ENCODE measurements around the gene TIMM13. TPM values are rescaled to one million over a fixed set of nuclear protein-coding genes. Genes with fewer than 3 reads are reported as not detected.
"Not testable (repeated sequence)": the region's sequence is repeated elsewhere in the genome, so short reads cannot be mapped to it uniquely, and the experiment has no call there.

The TIMM13 gene
- total RNA-seq (2014; rRNA removed; shearing (Covaris generic)) = 35.7 and 49.3 TPM in 2 replicates

- Histone ChIP-seq H3K27ac (peak within 1 kb of the TSS; percentile 98), H3K4me1 (0 out of 2 replicates have a peak, but pooled peaks cover 2% of the 10 kb centered on the region), H3K36me3 (peaks cover 4% of the 10 kb centered on the region), H3K9me3 (replicated peaks) (no peaks in the 10 kb centered on the region), H3K4me3 (peak within 1 kb of the TSS; percentile 85), H3K27me3 (no peaks in the 10 kb centered on the region)
- DNase-seq = peak; percentile 95 to 96
These were observed at the start of gene TIMM13 for GRCh38 chr19:2427429-2428320. Gene TIMM13 (minus strand): TSS chr19:2427586. CDS start chr19:2427533, 53 bp downstream.

DNA sequence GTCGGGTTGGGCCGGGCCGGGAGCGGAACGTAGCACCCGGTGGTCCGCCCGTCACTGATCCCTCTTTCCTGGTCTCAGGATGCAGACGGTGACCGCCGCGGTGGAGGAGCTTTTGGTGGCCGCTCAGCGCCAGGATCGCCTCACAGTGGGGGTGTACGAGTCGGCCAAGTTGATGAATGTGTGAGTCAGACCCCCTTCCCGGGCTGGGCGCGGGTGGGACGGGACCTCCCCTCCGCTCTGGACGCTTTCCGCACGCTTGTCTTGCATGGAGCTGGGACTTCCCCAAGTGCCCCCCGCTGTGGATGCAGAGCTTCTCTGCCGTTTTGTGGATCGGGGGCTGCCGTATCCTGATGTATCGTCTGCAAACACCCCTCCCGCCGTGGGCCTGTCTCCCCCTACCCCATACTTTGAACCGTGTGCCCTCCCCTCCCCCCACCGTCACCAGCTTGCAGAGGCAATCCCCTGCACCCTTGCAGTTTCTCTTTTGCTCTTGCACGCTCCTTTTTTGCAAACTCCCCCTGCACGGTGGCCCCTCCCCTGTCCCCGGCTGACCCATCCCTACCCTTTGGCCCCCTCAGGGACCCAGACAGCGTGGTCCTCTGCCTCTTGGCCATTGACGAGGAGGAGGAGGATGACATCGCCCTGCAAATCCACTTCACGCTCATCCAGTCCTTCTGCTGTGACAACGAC lies 49.2 kb upstream of the TIMM13 start:
- Histone ChIP-seq H3K9me3 (replicated peaks) (no peaks in the 10 kb centered on the region), H3K27me3 (no peaks in the 10 kb centered on the region), H3K4me1 (no peaks in the 10 kb centered on the region), H3K4me3 (peak overlapping the region; percentile 76), H3K27ac (peak overlapping the region; percentile 37; the same call in 1 of the 2 replicates), H3K36me3 (no peaks in the 10 kb centered on the region)
- peak; percentile 47 to 53 for DNase-seq

DNA sequence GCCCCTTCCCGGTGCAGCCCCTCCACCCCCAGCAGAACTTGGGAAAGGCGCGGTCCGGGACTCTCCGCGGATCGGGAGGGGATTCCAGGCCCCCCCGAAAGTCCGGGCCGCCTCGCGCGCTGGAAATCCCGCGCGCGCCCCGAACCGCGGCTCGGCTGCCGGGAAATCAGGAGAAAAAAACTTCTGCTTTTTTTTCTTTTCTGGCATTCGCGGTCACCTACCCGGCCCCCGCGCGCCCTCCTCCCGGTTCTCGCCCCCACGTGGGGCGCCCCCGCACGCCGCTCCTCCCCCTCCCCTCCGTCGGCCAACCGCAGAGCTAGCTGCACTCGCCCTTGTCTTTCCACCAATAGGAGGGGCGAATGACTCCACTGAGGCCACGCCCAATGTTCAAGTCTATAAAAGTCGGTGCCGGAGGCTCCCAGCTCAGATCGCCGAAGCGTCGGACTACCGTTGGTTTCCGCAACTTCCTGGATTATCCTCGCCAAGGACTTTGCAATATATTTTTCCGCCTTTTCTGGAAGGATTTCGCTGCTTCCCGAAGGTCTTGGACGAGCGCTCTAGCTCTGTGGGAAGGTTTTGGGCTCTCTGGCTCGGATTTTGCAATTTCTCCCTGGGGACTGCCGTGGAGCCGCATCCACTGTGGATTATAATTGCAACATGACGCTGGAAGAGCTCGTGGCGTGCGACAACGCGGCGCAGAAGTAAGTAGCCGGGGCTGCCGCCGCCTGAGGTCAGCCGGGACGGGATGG lies 48.5 kb upstream of the TIMM13 start, which contains the start of gene GADD45B:
GADD45B (plus strand) TSS at position 426 of the 749 bp plus-strand sequence; CDS start at position 658, 232 bp downstream.
- Histone ChIP-seq H3K4me3 (peak within 1 kb of the TSS; percentile 76), H3K27ac (peak within 1 kb of the TSS; percentile 37; the same call in 1 of the 2 replicates), H3K36me3 (no peaks in the 10 kb centered on the region), H3K4me1 (no peaks in the 10 kb centered on the region), H3K27me3 (no peaks in the 10 kb centered on the region), H3K9me3 (replicated peaks) (no peaks in the 10 kb centered on the region)
- peak; percentile 96 to 97 for DNase-seq

DNA sequence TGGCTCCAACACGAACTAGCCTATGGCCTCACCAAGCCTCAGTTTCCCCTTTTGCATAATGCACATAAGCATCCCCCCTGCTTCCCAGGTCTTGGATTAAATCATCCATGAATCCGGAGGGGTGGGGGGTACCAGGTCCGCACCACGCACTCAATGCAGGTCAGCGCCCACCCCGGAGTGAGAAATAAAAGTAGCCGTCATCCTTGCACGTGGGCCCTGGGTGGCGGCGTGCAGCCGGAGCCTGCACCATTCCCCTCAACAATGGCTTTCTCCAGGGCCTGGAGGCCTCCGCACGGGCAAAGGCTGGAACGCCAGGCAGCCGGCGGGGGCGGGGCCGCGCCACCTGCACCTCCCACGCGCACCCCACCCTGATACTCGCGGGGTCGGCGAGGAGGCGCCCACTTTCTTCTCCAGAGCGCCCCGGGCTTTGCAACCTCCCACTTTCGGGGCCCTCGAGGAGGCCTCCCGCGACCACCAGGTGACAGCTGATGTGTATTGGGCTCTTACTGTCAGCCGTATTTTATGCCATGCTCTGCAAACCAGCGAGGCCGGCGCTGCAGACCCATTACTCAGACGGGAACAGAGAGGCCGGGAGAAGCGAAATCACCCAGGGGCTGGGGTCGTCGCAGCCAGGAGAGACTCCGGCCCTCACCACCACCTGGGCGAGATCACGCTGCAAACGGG lies 47.8 kb upstream of the TIMM13 start:
- H3K27me3 ChIP-seq = no peaks in the 10 kb centered on the region
- no peak overlapping the region for H3K27ac ChIP-seq
- peak; percentile 38 to 45 for DNase-seq
- H3K9me3 ChIP-seq (replicated peaks) = no peaks in the 10 kb centered on the region
- peak overlapping the region; percentile 76 for H3K4me3 ChIP-seq
- no peaks in the 10 kb centered on the region for H3K36me3 ChIP-seq
- no peaks in the 10 kb centered on the region for H3K4me1 ChIP-seq

GRCh38 chr19:2474232-2475017 lies 47.0 kb upstream of the TIMM13 start:
- peak; percentile 85 to 86 for DNase-seq
- no peaks in the 10 kb centered on the region for H3K4me1 ChIP-seq
- no peaks in the 10 kb centered on the region for H3K9me3 ChIP-seq (replicated peaks)
- no peaks in the 10 kb centered on the region for H3K36me3 ChIP-seq
- H3K27ac ChIP-seq = no peak overlapping the region
- H3K27me3 ChIP-seq = no peaks in the 10 kb centered on the region
- 0 out of 2 replicates have a peak overlapping the region, but pooled peaks have one; percentile 2 for H3K4me3 ChIP-seq

DNA sequence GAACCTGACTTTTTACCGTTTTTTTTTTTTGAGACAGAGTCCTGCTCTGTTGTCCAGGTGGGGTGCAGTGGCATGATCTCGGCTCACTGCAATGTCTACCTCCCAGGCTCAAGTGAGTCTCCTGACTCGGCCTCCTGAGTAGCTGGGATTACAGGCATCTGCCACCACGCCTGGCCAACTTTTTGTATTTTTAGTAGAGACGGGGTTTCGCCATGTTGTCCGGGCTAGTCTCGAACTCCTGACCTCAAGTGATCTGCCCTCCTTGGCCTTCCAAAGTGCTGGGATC lies 42.5 kb upstream of the TIMM13 start:
- H3K4me3 ChIP-seq; H3K27ac ChIP-seq; H3K4me1 ChIP-seq; H3K27me3 ChIP-seq; H3K36me3 ChIP-seq; DNase-seq; H3K9me3 ChIP-seq (replicated peaks): not testable (repeated sequence)

- Histone ChIP-seq H3K4me1 (no peaks in the 10 kb centered on the region), H3K27ac (no peak overlapping the region), H3K4me3 (no peak overlapping the region), H3K36me3 (no peaks in the 10 kb centered on the region), H3K9me3 (replicated peaks) (no peaks in the 10 kb centered on the region), H3K27me3 (no peaks in the 10 kb centered on the region)
- DNase-seq = no peak
These were observed 41.9 kb upstream of the TIMM13 start for GRCh38 chr19:2469102-2469914.

- no peak for DNase-seq
- Histone ChIP-seq H3K27me3 (no peaks in the 10 kb centered on the region), H3K36me3 (no peaks in the 10 kb centered on the region), H3K4me1 (no peaks in the 10 kb centered on the region), H3K9me3 (replicated peaks) (no peaks in the 10 kb centered on the region), H3K27ac (no peak overlapping the region), H3K4me3 (no peak overlapping the region)
These were observed 41.2 kb upstream of the TIMM13 start for GRCh38 chr19:2468596-2468995.

- H3K9me3 ChIP-seq (replicated peaks) = no peaks in the 10 kb centered on the region
- no peaks in the 10 kb centered on the region for H3K36me3 ChIP-seq
- H3K4me3 ChIP-seq = no peak overlapping the region
- H3K4me1 ChIP-seq = no peaks in the 10 kb centered on the region; the same call in 1 of the 2 replicates
- no peaks in the 10 kb centered on the region for H3K27me3 ChIP-seq
- no peak overlapping the region for H3K27ac ChIP-seq
- no peak for DNase-seq
These were observed 37.0 kb upstream of the TIMM13 start for GRCh38 chr19:2464389-2464788.

- H3K9me3 ChIP-seq (replicated peaks); H3K4me3 ChIP-seq; DNase-seq; H3K4me1 ChIP-seq; H3K36me3 ChIP-seq; H3K27ac ChIP-seq; H3K27me3 ChIP-seq: not testable (repeated sequence)
These were observed 36.3 kb upstream of the TIMM13 start for GRCh38 chr19:2463694-2464093.

- H3K4me3 ChIP-seq = no peak overlapping the region
- H3K4me1 ChIP-seq = no peaks in the 10 kb centered on the region; the same call in 1 of the 2 replicates
- peak; percentile 59 to 66 for DNase-seq
- H3K27ac ChIP-seq = no peak overlapping the region
- no peaks in the 10 kb centered on the region for H3K36me3 ChIP-seq
- H3K9me3 ChIP-seq (replicated peaks) = no peaks in the 10 kb centered on the region
- H3K27me3 ChIP-seq = no peaks in the 10 kb centered on the region
These were observed 35.4 kb upstream of the TIMM13 start for GRCh38 chr19:2462635-2463421.

Data from SJCRH30 (cell line).